Measurements from ENCODE around the gene FAM228B.

Gene FAM228B

DNA sequence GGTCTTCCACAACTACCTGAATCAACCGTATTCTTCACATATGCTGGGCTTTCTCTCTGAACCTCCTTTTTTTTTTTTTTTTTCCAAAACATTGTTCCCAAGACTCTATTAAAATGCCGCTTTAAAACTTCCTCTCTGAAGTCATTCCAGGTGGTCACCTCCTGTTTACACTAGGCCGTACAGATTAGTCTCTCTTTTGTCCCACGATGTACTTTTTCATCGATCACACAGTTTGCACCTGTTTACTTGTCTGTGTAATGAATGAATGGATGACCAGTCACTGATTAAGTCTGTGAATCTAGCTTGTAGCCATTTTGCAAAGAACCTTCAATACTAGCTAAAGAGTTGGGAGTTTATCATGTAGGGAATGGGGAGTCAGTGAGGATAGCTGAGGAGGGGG lies 34.9 kb downstream of the FAM228B start:
- no peak for DNase-seq (ENCODE audit: low read depth)
- TF ChIP-seq POLR2A (IDR thresholded peaks at IDR 0.05; ENCODE audit: extremely low read depth, insufficient read length) (no peak), MYC (IDR thresholded peaks at IDR 0.05; ENCODE audit: low read depth, low read length) (no peak), MAX (IDR thresholded peaks at IDR 0.05; ENCODE audit: low read depth, low read length) (no peak), CTCF (IDR thresholded peaks at IDR 0.05; ENCODE audit: low read depth, low read length) (no peak)
- no peak overlapping the region for H3K4me3 ChIP-seq (ENCODE audit: low read depth, low read length)

- H3K4me3 ChIP-seq (ENCODE audit: low read depth, low read length), result no peak overlapping the region
- no peak for TF ChIP-seq MAX (IDR thresholded peaks at IDR 0.05; ENCODE audit: low read depth, low read length)
- TF ChIP-seq MYC (IDR thresholded peaks at IDR 0.05; ENCODE audit: low read depth, low read length), result no peak
- no peak for DNase-seq (ENCODE audit: low read depth)
Measured at GRCh38 chr2:24159708-24160107, 36.4 kb downstream of the FAM228B start.

DNA sequence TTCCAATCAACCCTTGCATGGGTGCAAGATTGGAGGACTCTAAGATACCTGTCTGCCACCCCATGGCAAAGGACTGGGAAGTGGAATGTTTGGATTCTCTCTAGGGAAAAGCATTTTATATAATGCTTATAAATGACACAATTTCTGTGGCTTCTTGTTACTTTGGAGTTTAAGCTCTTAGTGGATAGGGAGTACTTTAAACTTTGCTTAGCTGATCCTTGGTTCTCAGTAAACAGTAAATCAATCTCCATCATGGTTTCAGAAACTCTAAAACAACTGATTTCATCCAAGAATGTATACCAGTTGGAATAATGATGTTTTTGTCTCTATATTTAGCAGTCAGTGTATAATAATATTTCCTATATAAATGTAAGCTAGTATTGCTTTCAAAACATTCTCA lies 37.5 kb downstream of the FAM228B start:
- TF ChIP-seq CTCF (IDR thresholded peaks at IDR 0.05; ENCODE audit: low read depth, low read length) (no peak), POLR2A (IDR thresholded peaks at IDR 0.05; ENCODE audit: extremely low read depth, insufficient read length) (no peak), MYC (IDR thresholded peaks at IDR 0.05; ENCODE audit: low read depth, low read length) (no peak), MAX (IDR thresholded peaks at IDR 0.05; ENCODE audit: low read depth, low read length) (no peak)
- no peak overlapping the region for H3K4me3 ChIP-seq (ENCODE audit: low read depth, low read length)
- no peak for DNase-seq (ENCODE audit: low read depth)

DNA sequence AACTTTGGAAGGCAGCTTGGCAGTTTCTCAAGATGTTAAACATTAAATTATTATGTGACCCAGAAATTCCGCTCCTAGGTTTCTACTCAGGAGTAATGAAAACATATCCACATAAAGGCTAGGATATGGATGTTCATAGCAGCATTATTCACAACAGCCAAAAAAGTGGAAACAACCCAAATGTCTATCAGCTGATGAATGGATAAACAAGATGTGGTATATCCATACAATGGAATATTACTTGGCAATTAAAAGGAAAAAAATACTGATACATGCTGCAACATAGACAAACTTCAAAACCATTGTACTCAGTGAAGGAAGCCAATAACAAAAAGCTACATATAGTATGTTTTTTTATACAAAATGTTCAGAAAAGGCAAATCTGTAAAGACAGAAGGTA lies 39.2 kb downstream of the FAM228B start:
- H3K4me3 ChIP-seq (ENCODE audit: low read depth, low read length), result no peak overlapping the region
- DNase-seq (ENCODE audit: low read depth), result no peak
- no peak for TF ChIP-seq POLR2A (IDR thresholded peaks at IDR 0.05; ENCODE audit: extremely low read depth, insufficient read length)
- TF ChIP-seq CTCF (IDR thresholded peaks at IDR 0.05; ENCODE audit: low read depth, low read length), result no peak
- no peak for TF ChIP-seq MYC (IDR thresholded peaks at IDR 0.05; ENCODE audit: low read depth, low read length)
- TF ChIP-seq MAX (IDR thresholded peaks at IDR 0.05; ENCODE audit: low read depth, low read length), result no peak

- peak; percentile 66 for DNase-seq (ENCODE audit: low read depth)
- H3K4me3 ChIP-seq (ENCODE audit: low read depth, low read length), result no peak overlapping the region
Measured at GRCh38 chr2:24163186-24163585, 39.9 kb downstream of the FAM228B start.

DNA sequence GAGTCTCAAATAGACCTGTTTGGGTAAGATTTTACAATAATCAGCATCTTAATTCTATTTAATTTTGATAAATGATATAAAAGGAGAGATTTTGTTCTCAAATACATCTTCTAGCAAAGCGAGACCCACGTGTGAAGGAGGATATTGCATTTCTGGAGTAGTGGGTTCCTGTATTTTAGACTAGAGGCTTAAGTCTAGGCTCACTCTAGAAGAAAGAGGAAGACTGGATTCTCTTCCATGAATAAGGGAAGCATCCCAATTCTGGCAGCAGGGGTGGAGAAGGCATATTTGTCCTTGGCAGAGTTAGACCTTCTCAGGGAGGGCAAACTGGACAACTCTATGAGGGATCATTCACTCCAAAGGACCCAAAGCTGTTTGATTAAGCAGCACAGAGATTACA lies 40.3 kb downstream of the FAM228B start:
- no peak for DNase-seq (ENCODE audit: low read depth)
- no peak for TF ChIP-seq CTCF (IDR thresholded peaks at IDR 0.05; ENCODE audit: low read depth, low read length)
- TF ChIP-seq MAX (IDR thresholded peaks at IDR 0.05; ENCODE audit: low read depth, low read length), result no peak
- TF ChIP-seq POLR2A (IDR thresholded peaks at IDR 0.05; ENCODE audit: extremely low read depth, insufficient read length), result no peak
- no peak for TF ChIP-seq MYC (IDR thresholded peaks at IDR 0.05; ENCODE audit: low read depth, low read length)
- no peak overlapping the region for H3K4me3 ChIP-seq (ENCODE audit: low read depth, low read length)

More at GRCh38 chr2:24163186-24163585, 39.9 kb downstream of the FAM228B start:
- TF ChIP-seq CTCF (IDR thresholded peaks at IDR 0.05; ENCODE audit: low read depth, low read length) (no peak), MYC (IDR thresholded peaks at IDR 0.05; ENCODE audit: low read depth, low read length) (no peak), POLR2A (IDR thresholded peaks at IDR 0.05; ENCODE audit: extremely low read depth, insufficient read length) (no peak), MAX (IDR thresholded peaks at IDR 0.05; ENCODE audit: low read depth, low read length) (no peak)

Measured in NB4 (cell line).